GM15510 (cell line): ENCODE measurements around the gene TBC1D22A.

Experiments
- POLR2A ChIP-seq: IDR thresholded peaks from 3 replicates; pipeline ENCODE4 v1.6.1; 2011; ENCODE audit warnings: borderline replicate concordance; ENCODE audit not compliant: insufficient read length; ENCODE audit errors: extremely low read depth

The TBC1D22A gene

GRCh38 chr22:47035425-47035881 is 273.0 kb downstream of the TBC1D22A start:
- no peak for TF ChIP-seq POLR2A

GRCh38 chr22:47036352-47036751 is 273.9 kb downstream of the TBC1D22A start:
- no peak for TF ChIP-seq POLR2A

GRCh38 chr22:47036936-47037485 is 274.6 kb downstream of the TBC1D22A start:
- TF ChIP-seq POLR2A: no peak

GRCh38 chr22:47038206-47038835 is 275.9 kb downstream of the TBC1D22A start:
- no peak for TF ChIP-seq POLR2A

- TF ChIP-seq POLR2A: no peak
Observed at GRCh38 chr22:47039356-47039755, 276.9 kb downstream of the TBC1D22A start.

- no peak for TF ChIP-seq POLR2A
Observed at GRCh38 chr22:47040486-47041270, 278.2 kb downstream of the TBC1D22A start.

- no peak for TF ChIP-seq POLR2A
Observed at GRCh38 chr22:47041271-47042115, 279.0 kb downstream of the TBC1D22A start.

- TF ChIP-seq POLR2A: no peak
Observed at GRCh38 chr22:47042116-47042825, 279.8 kb downstream of the TBC1D22A start.

- no peak for TF ChIP-seq POLR2A
Observed at GRCh38 chr22:47042861-47043496, 280.5 kb downstream of the TBC1D22A start.

- TF ChIP-seq POLR2A: no peak
Observed at GRCh38 chr22:47043835-47044721, 281.6 kb downstream of the TBC1D22A start.

- TF ChIP-seq POLR2A: no peak
Observed at GRCh38 chr22:47044722-47045535, 282.5 kb downstream of the TBC1D22A start.
